CD4-positive, CD25-positive, alpha-beta regulatory T cell (primary cell): Measurements from ENCODE around the gene CEMIP. TPM values are rescaled to one million over a fixed set of nuclear protein-coding genes. Genes with fewer than 3 reads are reported as not detected.
A peak's percentile ranks its signal among the peaks of the same experiment; 100 is the strongest.
"Not testable (repeated sequence)": the region's sequence is repeated elsewhere in the genome, so short reads cannot be mapped to it uniquely, and the experiment has no call there.

ENCODE experiments used
- ATAC-seq, 2 donors: fragments of 150-1000 bp; cut with Tn5 transposase; one replicate each; pipeline ENCODE4 v1.10.0; 2021; ENCODE audit warnings: low read depth in 2 of 2, moderate number of reproducible peaks in 2 of 2, moderate library complexity in 1 of 2
- DNase-seq, 3 donors: peaks; one replicate each; pipeline versions ENCODE4 v3.0.0 to v3.0.0-alpha.2; 2012 to 2022; ENCODE audit warnings: mixed read lengths in 1 of 3
- H3K27ac ChIP-seq: one replicate; pipeline ENCODE4 v1.7.0; 2013; ENCODE audit warnings: mild to moderate bottlenecking, low read length; ENCODE audit not compliant: insufficient read depth, poor library complexity, severe bottlenecking
- H3K27me3 ChIP-seq: one replicate; pipeline ENCODE4 v1.7.0; 2013; ENCODE audit warnings: low read length; ENCODE audit not compliant: control insufficient read depth, insufficient read depth
- H3K36me3 ChIP-seq: one replicate; pipeline ENCODE4 v1.7.0; 2013; ENCODE audit warnings: mild to moderate bottlenecking, low read length, moderate library complexity; ENCODE audit not compliant: control insufficient read depth, insufficient read depth
- H3K4me1 ChIP-seq: 2 replicates; pipeline ENCODE4 v1.7.0; 2013; ENCODE audit warnings: mild to moderate bottlenecking, low read length; ENCODE audit not compliant: insufficient read depth, control insufficient read depth, poor library complexity, severe bottlenecking
- H3K4me3 ChIP-seq: one replicate; pipeline ENCODE4 v1.7.0; 2013; ENCODE audit warnings: low read depth, mild to moderate bottlenecking, low read length, moderate library complexity
- H3K9me3 ChIP-seq, 2 experiments: 1 replicate in 1 of 2; 2 replicates in 1 of 2; pipeline ENCODE4 v1.7.0; 2013; ENCODE audit warnings: low read length in 2 of 2, mild to moderate bottlenecking in 1 of 2, moderate library complexity in 1 of 2; ENCODE audit not compliant: control insufficient read depth in 2 of 2
- H3K27ac Mint-ChIP-seq, 3 donors: one replicate each; pipeline ENCODE4 v1.8.0; 2020 to 2022; ENCODE audit warnings: mild to moderate bottlenecking in 3 of 3, mixed read lengths in 3 of 3, moderate library complexity in 2 of 3
- H3K27me3 Mint-ChIP-seq: one replicate; pipeline ENCODE4 v1.8.0; 2022; ENCODE audit warnings: mild to moderate bottlenecking, mixed read lengths
- H3K36me3 Mint-ChIP-seq: one replicate; pipeline ENCODE4 v1.8.0; 2020; ENCODE audit warnings: mixed read lengths
- H3K4me1 Mint-ChIP-seq, 4 donors: one replicate each; pipeline ENCODE4 v1.8.0; 2020 to 2022; ENCODE audit warnings: mixed read lengths in 4 of 4, mild to moderate bottlenecking in 1 of 4
- H3K4me3 Mint-ChIP-seq, 4 donors: one replicate each; pipeline ENCODE4 v1.8.0; 2020 to 2022; ENCODE audit warnings: mild to moderate bottlenecking in 4 of 4, mixed read lengths in 4 of 4, moderate library complexity in 3 of 4
- H3K9me3 Mint-ChIP-seq, 7 donors: one replicate each; pipeline ENCODE4 v1.8.0; 2020 to 2022; ENCODE audit warnings: mixed read lengths in 7 of 7, mild to moderate bottlenecking in 3 of 7, moderate library complexity in 2 of 7
- polyA plus RNA-seq, 4 donors: library from polyadenylated mRNA; unstranded; fragments of 300-500 nt; fragmentation: Illumina TruSeq; gene quantifications; one replicate each; pipeline ENCODE4 v1.2.3, GENCODE V29; 2021
- total RNA-seq: library from RNA; stranded (reverse); gene quantifications from one replicate; pipeline ENCODE4 v1.2.3, GENCODE V29; 2022

The CEMIP gene
- total and polyA plus RNA-seq, 5 donors from 2014 or later, result 0.10 to 0.44 TPM; not detected in 3

DNA sequence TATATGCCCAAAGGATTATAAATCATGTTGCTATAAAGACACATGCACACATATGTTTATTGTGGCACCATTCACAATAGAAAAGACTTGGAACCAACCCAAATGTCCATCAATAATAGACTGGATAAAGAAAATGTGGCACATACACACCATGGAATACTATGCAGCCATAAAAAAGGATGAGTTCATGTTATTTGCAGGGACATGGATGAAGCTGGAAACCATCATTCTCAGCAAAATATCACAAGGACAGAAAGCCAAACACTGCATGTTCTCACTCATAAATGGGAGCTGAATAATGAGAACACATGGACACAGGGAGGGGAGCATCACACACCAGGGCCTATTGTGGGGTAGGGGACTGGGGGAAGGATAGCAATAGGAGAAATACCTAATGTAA lies 186.3 kb downstream of the CEMIP start:
- Mint-ChIP-seq H3K4me1 (peaks cover 19 to 39% (median 31%) of the 10 kb centered on the region in 4 donors), H3K36me3 (peaks cover 56% of the 10 kb centered on the region)
- not testable (repeated sequence) for ATAC-seq, H3K27me3 Mint-ChIP-seq, H3K9me3 ChIP-seq, H3K4me1 ChIP-seq, H3K4me3 Mint-ChIP-seq, DNase-seq, H3K27me3 ChIP-seq, H3K27ac Mint-ChIP-seq, H3K27ac ChIP-seq, H3K4me3 ChIP-seq, H3K9me3 Mint-ChIP-seq
- H3K36me3 ChIP-seq, result peaks cover 10% of the 10 kb centered on the region

- Mint-ChIP-seq H3K36me3 (peaks cover 46% of the 10 kb centered on the region), H3K27ac (no peak overlapping the region)
Measured at GRCh38 chr15:80966431-80967197, 187.4 kb downstream of the CEMIP start.

DNA sequence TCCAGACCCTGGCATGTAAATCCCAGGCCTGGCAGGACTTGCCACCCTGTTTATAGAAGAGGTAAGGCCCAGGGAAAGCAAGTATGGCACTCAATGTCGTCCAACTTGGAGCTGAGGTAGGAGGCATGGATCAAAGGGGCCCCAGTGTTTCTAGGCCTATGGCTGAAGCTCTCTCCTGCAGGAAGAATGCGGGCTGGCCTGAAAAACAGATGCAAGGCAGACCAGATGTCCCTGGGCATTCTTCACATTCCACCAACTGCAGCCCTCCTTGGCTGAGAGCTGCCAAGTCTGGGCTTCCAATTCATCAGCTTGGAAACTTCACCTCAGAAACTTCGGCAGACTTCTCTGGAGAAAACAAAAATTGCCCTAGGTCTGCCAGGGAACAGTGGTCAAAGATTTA lies 188.3 kb downstream of the CEMIP start:
- peaks cover 9 to 34% (median 31%) of the 10 kb centered on the region in 4 donors for H3K4me1 Mint-ChIP-seq
- no peak overlapping the region for H3K27ac ChIP-seq
- no peaks in the 10 kb centered on the region for H3K27me3 ChIP-seq
- no peak overlapping the region for H3K4me3 Mint-ChIP-seq
- H3K9me3 Mint-ChIP-seq, result peaks cover 0 to 3% (median 0%) of the 10 kb centered on the region in 7 donors
- H3K36me3 ChIP-seq, result peaks cover 6% of the 10 kb centered on the region
- H3K27ac Mint-ChIP-seq, result no peak overlapping the region
- peaks cover 44% of the 10 kb centered on the region for H3K36me3 Mint-ChIP-seq
- H3K4me3 ChIP-seq, result no peak overlapping the region
- no peaks in the 10 kb centered on the region for H3K27me3 Mint-ChIP-seq
- DNase-seq (no peak), ATAC-seq (no peak)
- H3K4me1 ChIP-seq, result no peaks in the 10 kb centered on the region
- H3K9me3 ChIP-seq, result no peaks in the 10 kb centered on the region

More at GRCh38 chr15:80966431-80967197, 187.4 kb downstream of the CEMIP start:
- Mint-ChIP-seq H3K4me1 (peaks cover 10 to 36% (median 34%) of the 10 kb centered on the region in 4 donors), H3K9me3 (peaks cover 0 to 3% (median 0%) of the 10 kb centered on the region in 7 donors), H3K27me3 (no peaks in the 10 kb centered on the region), H3K4me3 (no peak overlapping the region)
- Histone ChIP-seq H3K4me1 (no peaks in the 10 kb centered on the region), H3K27me3 (no peaks in the 10 kb centered on the region), H3K27ac (no peak overlapping the region), H3K36me3 (peaks cover 6% of the 10 kb centered on the region), H3K9me3 (no peaks in the 10 kb centered on the region), H3K4me3 (no peak overlapping the region)
- ATAC-seq (no peak), DNase-seq (no peak)

- ATAC-seq, result no peak
- no peak overlapping the region for H3K4me3 ChIP-seq
- H3K9me3 ChIP-seq, result no peaks in the 10 kb centered on the region
- DNase-seq, result no peak
- H3K4me1 ChIP-seq, result no peaks in the 10 kb centered on the region
- no peak overlapping the region for H3K4me3 Mint-ChIP-seq
- peaks cover 39% of the 10 kb centered on the region for H3K36me3 Mint-ChIP-seq
- peaks cover 6% of the 10 kb centered on the region for H3K36me3 ChIP-seq
- H3K4me1 Mint-ChIP-seq, result peaks cover 3 to 29% (median 26%) of the 10 kb centered on the region in 4 donors
- H3K27me3 Mint-ChIP-seq, result no peaks in the 10 kb centered on the region
- H3K27me3 ChIP-seq, result no peaks in the 10 kb centered on the region
- H3K9me3 Mint-ChIP-seq, result peaks cover 0 to 3% (median 0%) of the 10 kb centered on the region in 7 donors
- H3K27ac ChIP-seq, result no peak overlapping the region
- peak overlapping the region in 1 of 3 donors; percentile 42 for H3K27ac Mint-ChIP-seq
Measured at GRCh38 chr15:80967991-80968510, 188.9 kb downstream of the CEMIP start.

- no peak overlapping the region for H3K27ac ChIP-seq
- DNase-seq (no peak), ATAC-seq (no peak)
- peaks cover 9% of the 10 kb centered on the region for H3K36me3 ChIP-seq
- no peaks in the 10 kb centered on the region for H3K9me3 ChIP-seq
- no peak overlapping the region for H3K4me3 ChIP-seq
- no peaks in the 10 kb centered on the region for H3K27me3 ChIP-seq
- H3K4me3 Mint-ChIP-seq, result no peak overlapping the region
- H3K27ac Mint-ChIP-seq, result no peak overlapping the region
- H3K27me3 Mint-ChIP-seq, result no peaks in the 10 kb centered on the region
- peaks cover 0 to 3% (median 0%) of the 10 kb centered on the region in 7 donors for H3K9me3 Mint-ChIP-seq
- peaks cover 0 to 25% (median 20%) of the 10 kb centered on the region in 4 donors for H3K4me1 Mint-ChIP-seq
- peaks cover 26% of the 10 kb centered on the region for H3K36me3 Mint-ChIP-seq
- no peaks in the 10 kb centered on the region for H3K4me1 ChIP-seq
Measured at GRCh38 chr15:80969316-80969715, 190.1 kb downstream of the CEMIP start.

- Histone ChIP-seq H3K36me3 (peaks cover 9% of the 10 kb centered on the region), H3K27me3 (no peaks in the 10 kb centered on the region), H3K27ac (no peak overlapping the region), H3K4me1 (no peaks in the 10 kb centered on the region), H3K9me3 (no peaks in the 10 kb centered on the region), H3K4me3 (no peak overlapping the region)
- ATAC-seq, result peak in 1 of 2 donors; percentile 62
- Mint-ChIP-seq H3K9me3 (no peaks in the 10 kb centered on the region), H3K27me3 (no peaks in the 10 kb centered on the region), H3K27ac (peak overlapping the region; percentile 9 to 78 (median 19)), H3K36me3 (peaks cover 18% of the 10 kb centered on the region), H3K4me3 (no peak overlapping the region), H3K4me1 (peaks cover 1 to 26% (median 20%) of the 10 kb centered on the region in 4 donors)
- DNase-seq, result peak; percentile 35 to 71 (median 67)
Measured at GRCh38 chr15:80970018-80970657, 191.0 kb downstream of the CEMIP start.

- Mint-ChIP-seq H3K36me3 (peaks cover 15% of the 10 kb centered on the region), H3K4me1 (peaks cover 7 to 31% (median 24%) of the 10 kb centered on the region in 4 donors)
Measured at GRCh38 chr15:80970658-80971057, 191.5 kb downstream of the CEMIP start.

More at GRCh38 chr15:80970658-80971057, 191.5 kb downstream of the CEMIP start:
- no peaks in the 10 kb centered on the region for H3K4me1 ChIP-seq
- H3K4me3 ChIP-seq, result no peak overlapping the region
- Mint-ChIP-seq H3K9me3 (no peaks in the 10 kb centered on the region), H3K27me3 (no peaks in the 10 kb centered on the region), H3K4me3 (no peak overlapping the region), H3K27ac (peak overlapping the region in 2 of 3 donors; percentile 9 to 78)
- peaks cover 9% of the 10 kb centered on the region for H3K36me3 ChIP-seq
- no peaks in the 10 kb centered on the region for H3K27me3 ChIP-seq
- ATAC-seq (no peak), DNase-seq (no peak)
- H3K27ac ChIP-seq, result no peak overlapping the region
- no peaks in the 10 kb centered on the region for H3K9me3 ChIP-seq
